Stimulated activated CD4-positive, alpha-beta T cell treated with anti-CD3 and anti-CD28 coated beads, Interleukin-4, amount 100 ng/mL, for 24 hours (primary cell): ENCODE measurements around the gene FOSB.
A peak's percentile ranks its signal among the peaks of the same experiment; 100 is the strongest.

ENCODE experiments used
- DNase-seq: peaks from one replicate; pipeline ENCODE4 v3.0.0-alpha.2; 2020

FOSB gene

DNA sequence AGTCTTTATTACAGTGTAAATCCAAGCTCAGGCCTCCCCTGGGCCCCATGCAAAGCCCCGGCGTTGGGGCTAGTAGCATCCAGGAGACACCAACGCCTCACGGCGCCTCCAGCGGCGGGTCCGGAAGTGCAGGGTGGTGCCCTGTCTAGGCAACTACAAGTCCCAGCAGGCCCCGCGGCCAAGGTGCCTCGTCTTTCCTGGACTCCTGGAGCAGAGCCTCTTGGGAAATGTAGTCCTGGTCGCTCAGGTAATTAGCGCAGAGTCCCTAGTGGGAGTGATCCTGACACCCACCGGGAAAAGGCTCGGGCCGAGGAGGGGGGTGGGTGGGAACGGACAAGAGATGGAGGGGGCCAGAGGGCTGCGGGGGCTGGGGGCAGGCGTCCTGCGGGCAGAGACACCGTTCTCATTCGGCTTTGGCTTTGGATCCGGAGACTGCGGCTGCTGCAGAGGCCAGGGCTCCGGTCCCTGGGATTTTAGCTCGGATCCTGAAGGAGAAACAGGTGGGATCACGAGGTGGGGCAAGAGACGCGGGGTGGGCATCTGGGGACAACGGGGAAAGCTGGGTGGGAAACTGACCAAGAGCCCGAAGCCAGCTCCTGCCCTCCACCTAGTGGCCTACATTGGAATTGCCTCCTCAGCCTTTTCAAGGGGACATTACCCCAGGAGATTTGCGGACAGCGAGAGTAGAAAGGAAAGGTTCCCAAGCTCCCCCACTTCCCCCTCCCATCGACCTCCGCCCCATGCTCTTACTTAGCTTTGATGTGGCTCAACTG lies 17.7 kb downstream of the FOSB start:
- peak; percentile 98 for DNase-seq

GRCh38 chr19:45488708-45489107 lies 20.9 kb downstream of the FOSB start:
- no peak for DNase-seq

GRCh38 chr19:45489216-45489855 lies 21.5 kb downstream of the FOSB start:
- DNase-seq = no peak

GRCh38 chr19:45492137-45492626 lies 24.4 kb downstream of the FOSB start:
- DNase-seq = no peak

DNA sequence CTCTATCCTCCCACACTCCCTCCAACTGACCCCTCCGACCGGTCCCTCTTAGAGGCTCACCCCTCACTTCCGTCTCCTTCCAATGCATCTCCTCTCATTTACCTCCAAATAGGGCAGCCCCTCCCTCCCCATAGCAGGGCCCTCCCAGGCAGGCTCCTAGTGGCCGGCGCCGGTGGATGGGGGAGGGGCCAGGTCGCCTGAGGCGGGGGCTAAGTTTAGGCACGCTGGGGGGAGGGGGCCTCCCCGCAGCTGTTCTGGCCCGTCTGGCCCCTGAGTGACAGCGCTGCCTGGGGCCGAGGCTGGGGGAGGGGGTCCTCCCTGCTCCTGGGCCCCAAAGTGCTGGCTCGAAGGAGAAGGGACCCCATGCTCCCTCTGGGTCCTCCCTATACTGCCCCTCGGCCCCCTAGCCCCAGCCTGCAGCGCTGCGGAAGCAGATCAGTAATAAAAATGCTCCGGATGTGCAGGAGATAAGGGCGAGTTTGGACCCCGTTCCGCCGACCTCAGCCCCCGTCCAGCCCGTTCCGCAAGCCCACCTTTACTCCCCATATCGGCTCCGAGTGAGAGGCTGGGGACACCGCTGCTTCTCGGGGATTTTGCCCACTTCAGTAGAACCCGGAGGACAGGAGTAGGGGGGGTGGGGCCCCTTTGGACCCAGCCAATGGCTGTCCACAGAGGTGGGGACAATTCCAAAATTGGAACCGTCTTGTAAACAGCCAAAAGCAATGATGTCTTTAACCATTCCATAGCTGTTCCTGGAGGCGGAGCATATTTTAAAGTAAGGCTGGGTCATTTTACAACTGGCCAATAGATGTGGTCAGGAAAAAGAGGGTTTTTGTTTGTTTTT lies 25.1 kb downstream of the FOSB start:
- no peak for DNase-seq

- DNase-seq = no peak
Observed at GRCh38 chr19:45494261-45494916, 26.6 kb downstream of the FOSB start.

DNA sequence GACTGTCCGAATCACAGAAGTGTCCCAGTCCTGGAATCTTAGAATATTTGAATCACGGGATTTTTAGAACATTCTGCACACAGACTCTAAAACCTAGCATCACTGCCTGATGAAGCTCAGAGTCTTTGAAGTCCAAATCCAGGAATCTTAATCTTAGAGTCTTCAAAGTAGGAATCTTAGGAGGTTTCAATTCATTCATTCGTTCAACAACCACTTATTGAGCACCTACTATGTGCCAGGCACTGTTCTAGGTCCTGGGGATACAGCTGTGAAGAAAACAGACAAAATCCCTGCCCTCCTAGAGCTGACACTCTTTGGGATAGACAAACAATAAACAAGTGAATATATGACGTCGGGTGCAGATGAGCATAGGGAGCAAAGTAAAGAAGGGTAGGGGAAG lies 27.4 kb downstream of the FOSB start:
- DNase-seq = no peak

GRCh38 chr19:45496349-45496953 lies 28.7 kb downstream of the FOSB start:
- DNase-seq = peak; percentile 44

- no peak for DNase-seq
Observed at GRCh38 chr19:45497791-45498190, 30.0 kb downstream of the FOSB start.

DNA sequence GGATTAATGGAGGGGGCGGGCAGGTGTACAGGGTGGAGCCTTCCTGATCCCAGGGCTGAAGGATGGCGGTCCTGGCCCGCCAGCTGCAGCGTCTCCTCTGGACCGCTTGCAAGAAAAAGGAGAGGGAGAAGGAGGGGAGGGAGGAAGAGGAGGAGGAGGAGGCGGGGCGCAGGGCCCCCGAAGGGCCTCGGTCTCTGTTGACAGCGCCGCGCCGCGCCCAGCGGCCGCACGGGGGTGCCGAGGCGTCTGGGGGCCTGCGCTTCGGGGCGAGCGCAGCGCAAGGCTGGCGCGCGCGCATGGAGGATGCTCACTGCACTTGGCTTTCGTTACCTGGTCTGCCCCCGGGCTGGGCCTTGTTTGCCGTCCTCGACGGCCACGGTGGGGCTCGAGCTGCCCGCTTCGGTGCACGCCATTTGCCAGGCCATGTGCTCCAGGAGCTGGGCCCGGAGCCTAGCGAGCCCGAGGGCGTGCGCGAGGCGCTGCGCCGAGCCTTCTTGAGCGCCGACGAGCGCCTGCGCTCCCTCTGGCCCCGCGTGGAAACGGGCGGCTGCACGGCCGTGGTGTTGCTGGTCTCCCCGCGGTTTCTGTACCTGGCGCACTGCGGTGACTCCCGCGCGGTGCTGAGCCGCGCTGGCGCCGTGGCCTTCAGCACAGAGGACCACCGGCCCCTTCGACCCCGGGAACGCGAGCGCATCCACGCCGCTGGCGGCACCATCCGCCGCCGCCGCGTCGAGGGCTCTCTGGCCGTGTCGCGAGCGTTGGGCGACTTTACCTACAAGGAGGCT lies 30.8 kb downstream of the FOSB start, which contains the start of gene PPM1N:
Gene PPM1N (plus strand): TSS at position 33 of the 785 bp plus-strand sequence. CDS start 30 bp downstream, at position 63.
- DNase-seq = peak; percentile 55

GRCh38 chr19:45499196-45500180 lies 31.7 kb downstream of the FOSB start:
- DNase-seq = peak; percentile 61

- DNase-seq = no peak
Observed at GRCh38 chr19:45500918-45501729, 33.3 kb downstream of the FOSB start.

DNA sequence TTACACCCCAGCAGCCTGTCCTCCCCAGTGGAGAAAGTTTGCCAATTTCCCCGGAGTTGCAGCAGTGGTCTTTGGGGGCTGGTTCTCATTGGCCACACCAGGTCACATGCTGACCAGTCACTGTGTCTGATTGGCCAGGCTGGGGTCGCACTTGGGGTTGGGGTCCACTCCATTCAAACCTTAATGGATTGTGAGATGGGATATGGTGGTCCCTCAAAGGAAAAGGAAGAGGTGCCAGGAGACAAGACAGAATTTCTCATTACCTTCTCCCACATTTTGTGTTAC lies 33.9 kb downstream of the FOSB start:
- DNase-seq = no peak

GRCh38 chr19:45502111-45502510 lies 34.3 kb downstream of the FOSB start:
- no peak for DNase-seq

DNA sequence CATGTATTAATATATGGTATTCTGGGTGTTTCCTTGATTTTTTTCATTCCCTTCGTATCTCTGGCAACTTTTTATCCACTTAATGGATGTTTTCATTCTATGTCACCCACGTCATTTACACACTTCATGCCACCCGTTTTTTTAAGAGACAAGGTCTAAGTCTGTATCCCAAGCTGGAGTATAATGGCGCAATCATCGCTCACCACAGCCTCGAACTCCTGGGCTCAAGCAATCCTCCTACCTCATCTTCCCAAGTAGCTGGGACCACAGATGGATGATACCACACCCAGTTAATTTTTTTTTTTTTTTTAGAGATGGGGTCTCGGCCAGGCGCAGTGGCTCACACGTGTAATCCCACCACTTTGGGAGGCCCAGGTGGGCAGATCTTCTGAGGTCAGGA lies 36.1 kb downstream of the FOSB start:
- DNase-seq = no peak

- DNase-seq = no peak
Observed at GRCh38 chr19:45505151-45505995, 37.6 kb downstream of the FOSB start.

- no peak for DNase-seq
Observed at GRCh38 chr19:45505996-45506245, 38.1 kb downstream of the FOSB start.

- DNase-seq = peak; percentile 99
Observed at GRCh38 chr19:45506246-45506988, 38.6 kb downstream of the FOSB start.
